Left forelimb (tissue), 1 donor: ENCODE measurements around the gene SDC4.

Experiments used
- DNase-seq: peaks from one replicate; pipeline ENCODE4 v3.0.0-alpha.2; 2018; ENCODE audit warnings: low spot score

Gene SDC4

GRCh38 chr20:45318948-45319347, 29.3 kb downstream of the SDC4 start:
- no peak for DNase-seq

- no peak for DNase-seq
Measured at GRCh38 chr20:45318386-45318939, 29.8 kb downstream of the SDC4 start.

GRCh38 chr20:45317826-45318225, 30.4 kb downstream of the SDC4 start:
- no peak for DNase-seq

- DNase-seq, result no peak
Measured at GRCh38 chr20:45316150-45317080, 31.8 kb downstream of the SDC4 start.

- no peak for DNase-seq
Measured at GRCh38 chr20:45315672-45316071, 32.6 kb downstream of the SDC4 start.

- DNase-seq, result no peak
Measured at GRCh38 chr20:45313943-45314342, 34.3 kb downstream of the SDC4 start.

- no peak for DNase-seq
Measured at GRCh38 chr20:45313065-45313695, 35.0 kb downstream of the SDC4 start.

GRCh38 chr20:45312241-45312640, 36.0 kb downstream of the SDC4 start:
- DNase-seq, result no peak

- peak; percentile 66 for DNase-seq
Measured at GRCh38 chr20:45311589-45312211, 36.5 kb downstream of the SDC4 start.

- peak; percentile 41 for DNase-seq
Measured at GRCh38 chr20:45309075-45309474, 39.1 kb downstream of the SDC4 start.

- peak; percentile 70 for DNase-seq
Measured at GRCh38 chr20:45308117-45308778, 40.0 kb downstream of the SDC4 start, which contains the start of gene MATN4. TSS of gene MATN4 (minus strand) at chr20:45308299. CDS start at chr20:45305582, 2,717 bp downstream.

GRCh38 chr20:45307076-45307640, 41.1 kb downstream of the SDC4 start:
- peak; percentile 40 for DNase-seq

GRCh38 chr20:45306431-45306982, 41.7 kb downstream of the SDC4 start, which contains the start of gene RBPJL:
TSS of gene RBPJL (plus strand) at chr20:45306840. CDS start at chr20:45306923, 83 bp downstream.
- peak; percentile 61 for DNase-seq

- no peak for DNase-seq
Measured at GRCh38 chr20:45305262-45305661, 43.0 kb downstream of the SDC4 start.

- no peak for DNase-seq
Measured at GRCh38 chr20:45304464-45304999, 43.7 kb downstream of the SDC4 start.

- DNase-seq, result no peak
Measured at GRCh38 chr20:45303586-45304463, 44.4 kb downstream of the SDC4 start.

GRCh38 chr20:45301824-45302271, 46.4 kb downstream of the SDC4 start:
- DNase-seq, result no peak

GRCh38 chr20:45300961-45301360, 47.3 kb downstream of the SDC4 start:
- no peak for DNase-seq

GRCh38 chr20:45299786-45300185, 48.4 kb downstream of the SDC4 start:
- DNase-seq, result no peak
